ENCODE results near the gene CYP2E1.
"Not testable (repeated sequence)": the region's sequence is repeated elsewhere in the genome, so short reads cannot be mapped to it uniquely, and the experiment has no call there.

The CYP2E1 gene

GRCh38 chr10:133577037-133577436, 49.9 kb downstream of the CYP2E1 start:
- not testable (repeated sequence) for DNase-seq (ENCODE audit: low spot score)

Measured in GM20000 (cell line).